ENCODE measurements around the gene MTM1.

MTM1 gene

GRCh38 chrX:150715184-150715583 is 146.8 kb downstream of the MTM1 start:
- TF ChIP-seq ZFP30 (CRISPR knock-in tag; IDR thresholded peaks at IDR 0.05) (no peak), ZC3H10 (CRISPR knock-in tag; IDR thresholded peaks at IDR 0.05) (no peak), ZFP3 (CRISPR knock-in tag; IDR thresholded peaks at IDR 0.05) (no peak), ESRRG (CRISPR knock-in tag; IDR thresholded peaks at IDR 0.05) (no peak), CREB5 (CRISPR knock-in tag; IDR thresholded peaks at IDR 0.05; ENCODE audit: low read depth) (no peak), CSDC2 (CRISPR knock-in tag; IDR thresholded peaks at IDR 0.05) (no peak), PATZ1 (CRISPR knock-in tag; IDR thresholded peaks at IDR 0.05; ENCODE audit: borderline replicate concordance) (no peak), BACH2 (CRISPR knock-in tag; IDR thresholded peaks at IDR 0.05; ENCODE audit: borderline replicate concordance) (no peak), TOX (CRISPR knock-in tag; IDR thresholded peaks at IDR 0.05; ENCODE audit: borderline replicate concordance) (no peak), PPARA (CRISPR knock-in tag; IDR thresholded peaks at IDR 0.05; ENCODE audit: borderline replicate concordance) (no peak), ARNTL (CRISPR knock-in tag; IDR thresholded peaks at IDR 0.05; ENCODE audit: borderline replicate concordance, low read depth) (no peak), TSHZ2 (CRISPR knock-in tag; IDR thresholded peaks at IDR 0.05) (no peak), ZNF8 (CRISPR knock-in tag; IDR thresholded peaks at IDR 0.05) (no peak)
- ATAC-seq = no peak

- TF ChIP-seq SNAI2 (CRISPR knock-in tag; IDR thresholded peaks at IDR 0.05) = no peak
- TF ChIP-seq ISL1 (CRISPR knock-in tag; IDR thresholded peaks at IDR 0.05) = no peak
- TF ChIP-seq ZNF565 (CRISPR knock-in tag; conservative IDR thresholded peaks at IDR 0.05; ENCODE audit: low read depth) = no peak
- no peak for TF ChIP-seq TSHZ2 (CRISPR knock-in tag; IDR thresholded peaks at IDR 0.05)
- TF ChIP-seq GLIS3 (CRISPR knock-in tag; IDR thresholded peaks at IDR 0.05) = no peak
- no peak for TF ChIP-seq CREB5 (CRISPR knock-in tag; IDR thresholded peaks at IDR 0.05; ENCODE audit: low read depth)
- TF ChIP-seq TOX (CRISPR knock-in tag; IDR thresholded peaks at IDR 0.05; ENCODE audit: borderline replicate concordance) = no peak
- no peak for TF ChIP-seq BACH2 (CRISPR knock-in tag; IDR thresholded peaks at IDR 0.05; ENCODE audit: borderline replicate concordance)
- no peak for TF ChIP-seq POU6F1 (CRISPR knock-in tag; IDR thresholded peaks at IDR 0.05; ENCODE audit: borderline replicate concordance, low read depth)
- no peak for TF ChIP-seq PPARA (CRISPR knock-in tag; IDR thresholded peaks at IDR 0.05; ENCODE audit: borderline replicate concordance)
- no peak for TF ChIP-seq CSDC2 (CRISPR knock-in tag; IDR thresholded peaks at IDR 0.05)
- no peak for ATAC-seq
Observed at GRCh38 chrX:150719621-150720020, 151.2 kb downstream of the MTM1 start.
